RWPE1 (cell line): ENCODE results near the gene C19orf73.
"Not testable (repeated sequence)": the region's sequence is repeated elsewhere in the genome, so short reads cannot be mapped to it uniquely, and the experiment has no call there.

Experiments
- CTCF ChIA-PET: fragments of 350-600 bp; sonication (Branson Sonifier 250); formaldehyde crosslinking; extraction: SDS; loops from one replicate; lab custom pipeline; 2021; lab: Yijun Ruan, JAX
- POLR2A ChIA-PET: fragments of 400-600 bp; formaldehyde crosslinking; extraction: SDS; loops from one replicate; lab custom pipeline; 2020; ENCODE audit warnings: antibody characterized with exemption; ENCODE audit not compliant: low non-redundant PET; lab: Yijun Ruan, JAX
- DNase-seq: peaks from one replicate; pipeline ENCODE4 v3.0.0; 2012; ENCODE audit warnings: low spot score
- H3K27ac ChIP-seq: fragments of 450-650 bp; 2 replicates; pipeline ENCODE4 v1.5.1; 2017
- TF ChIP-seq, protein P1 (sequence below): fragments of 450-650 bp; conservative IDR thresholded peaks from 2 replicates; pipeline ENCODE4 v1.5.1; 2017; ENCODE audit warnings: low read depth, mild to moderate bottlenecking

The C19orf73 gene

GRCh38 chr19:49150106-49150943, 31.4 kb upstream of the C19orf73 start:
- POLR2A ChIA-PET: interaction anchor here (0.6 kb wide), 1 partner anchor 9 kb away, joined by 3 read pairs; no protein-coding TSS in a partner anchor

DNA sequence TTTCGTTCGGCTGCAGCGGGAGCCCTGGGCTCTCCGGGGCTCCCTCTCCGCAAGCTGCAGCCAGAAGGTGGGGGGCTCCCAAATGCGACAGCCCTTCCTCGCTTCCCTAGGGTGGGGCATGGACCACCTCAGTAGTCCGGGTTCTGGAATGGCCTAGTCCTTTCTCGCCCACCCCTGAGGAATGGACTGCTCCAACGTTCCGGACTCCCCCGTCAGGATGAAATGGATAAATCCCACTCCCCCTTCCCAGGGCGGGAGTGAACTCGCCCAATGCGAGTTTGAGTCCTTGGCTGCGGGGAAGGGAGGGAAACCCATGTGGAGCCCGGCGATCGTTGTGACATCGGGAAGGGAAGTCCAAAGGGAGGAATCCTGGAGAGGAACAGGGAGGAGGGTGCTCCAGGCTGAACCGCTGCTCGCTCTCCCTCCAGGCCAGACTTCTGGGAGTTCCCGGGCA, 30.7 kb upstream of the C19orf73 start:
- CTCF ChIA-PET: interaction anchor here (0.6 to 3.7 kb wide), 2 partner anchors 52 to 62 kb away, joined by 4 to 14 read pairs; no protein-coding TSS in a partner anchor
- H3K27ac ChIP-seq: peak overlapping the region; percentile 87
- peak; percentile 87 for DNase-seq
- POLR2A ChIA-PET: interaction anchor here (0.8 kb wide), 1 partner anchor 23 kb away, joined by 8 read pairs; no protein-coding TSS in a partner anchor
- TF ChIP-seq, protein P1, sequence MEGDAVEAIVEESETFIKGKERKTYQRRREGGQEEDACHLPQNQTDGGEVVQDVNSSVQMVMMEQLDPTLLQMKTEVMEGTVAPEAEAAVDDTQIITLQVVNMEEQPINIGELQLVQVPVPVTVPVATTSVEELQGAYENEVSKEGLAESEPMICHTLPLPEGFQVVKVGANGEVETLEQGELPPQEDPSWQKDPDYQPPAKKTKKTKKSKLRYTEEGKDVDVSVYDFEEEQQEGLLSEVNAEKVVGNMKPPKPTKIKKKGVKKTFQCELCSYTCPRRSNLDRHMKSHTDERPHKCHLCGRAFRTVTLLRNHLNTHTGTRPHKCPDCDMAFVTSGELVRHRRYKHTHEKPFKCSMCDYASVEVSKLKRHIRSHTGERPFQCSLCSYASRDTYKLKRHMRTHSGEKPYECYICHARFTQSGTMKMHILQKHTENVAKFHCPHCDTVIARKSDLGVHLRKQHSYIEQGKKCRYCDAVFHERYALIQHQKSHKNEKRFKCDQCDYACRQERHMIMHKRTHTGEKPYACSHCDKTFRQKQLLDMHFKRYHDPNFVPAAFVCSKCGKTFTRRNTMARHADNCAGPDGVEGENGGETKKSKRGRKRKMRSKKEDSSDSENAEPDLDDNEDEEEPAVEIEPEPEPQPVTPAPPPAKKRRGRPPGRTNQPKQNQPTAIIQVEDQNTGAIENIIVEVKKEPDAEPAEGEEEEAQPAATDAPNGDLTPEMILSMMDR: no peak

More at GRCh38 chr19:49150106-49150943, 31.4 kb upstream of the C19orf73 start:
- TF ChIP-seq, protein P1: no peak
- peak; percentile 84 for DNase-seq
- peak overlapping the region; percentile 87 for H3K27ac ChIP-seq
- CTCF ChIA-PET: interaction anchor here (0.6 to 1.3 kb wide), 2 partner anchors 31 to 49 kb away, joined by 4 to 6 read pairs; no protein-coding TSS in a partner anchor

DNA sequence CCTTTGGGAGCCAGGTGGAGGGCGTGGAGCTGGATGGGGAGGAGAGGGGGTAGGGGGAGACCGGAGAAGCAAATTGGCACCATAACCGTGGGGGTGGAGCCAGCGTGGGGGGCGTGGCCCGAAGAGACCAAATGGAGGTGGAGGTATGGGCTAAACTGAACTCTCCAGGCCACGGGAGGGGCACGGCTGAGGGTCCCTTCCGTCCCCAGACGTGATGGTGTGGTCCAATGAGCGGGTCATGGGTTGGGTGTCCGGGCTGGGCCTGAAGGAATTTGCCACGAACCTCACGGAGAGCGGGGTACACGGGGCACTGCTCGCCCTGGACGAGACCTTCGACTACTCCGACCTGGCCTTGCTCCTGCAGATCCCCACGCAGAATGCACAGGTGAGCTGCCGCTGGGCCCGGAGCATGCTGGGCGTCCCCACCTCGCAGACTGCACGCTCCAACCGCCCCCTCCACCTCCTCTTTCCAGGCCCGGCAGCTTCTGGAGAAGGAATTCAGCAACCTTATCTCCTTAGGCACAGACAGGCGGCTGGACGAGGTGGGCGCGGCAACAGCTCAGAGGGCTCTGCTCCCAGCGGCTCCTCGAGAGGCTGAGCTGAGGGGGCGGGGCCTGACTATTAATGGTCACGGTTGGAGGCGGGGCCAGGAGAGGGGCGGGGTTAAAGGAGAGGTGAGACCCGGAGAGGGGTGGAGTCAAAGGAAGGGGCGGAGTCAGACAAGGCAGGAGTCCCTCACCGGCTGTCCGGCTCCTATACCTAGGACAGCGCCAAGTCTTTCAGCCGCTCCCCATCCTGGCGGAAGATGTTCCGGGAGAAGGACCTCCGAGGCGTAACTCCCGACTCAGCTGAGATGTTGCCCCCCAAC, 30.1 kb upstream of the C19orf73 start:
- CTCF ChIA-PET: interaction anchor here (0.6 to 3.7 kb wide), 3 partner anchors 20 to 61 kb away, joined by 4 to 14 read pairs (median 5); no protein-coding TSS in a partner anchor
- POLR2A ChIA-PET: interaction anchor here (0.8 kb wide), 1 partner anchor 22 kb away, joined by 8 read pairs; no protein-coding TSS in a partner anchor
- H3K27ac ChIP-seq: peak overlapping the region; percentile 87
- DNase-seq: peak; percentile 99
- TF ChIP-seq, protein P1: no peak

- TF ChIP-seq, protein P1: no peak
- no peak for DNase-seq
- ChIA-PET POLR2A (no interaction called here), CTCF (interaction anchor here (0.6 to 3.7 kb wide), 2 partner anchors 19 to 50 kb away, joined by 5 to 14 read pairs; no protein-coding TSS in a partner anchor)
- no peak overlapping the region for H3K27ac ChIP-seq
Measured at GRCh38 chr19:49148044-49148682, 29.2 kb upstream of the C19orf73 start.

- CTCF ChIA-PET: interaction anchor here (0.6 to 3.7 kb wide), 3 partner anchors 11 to 434 kb away, joined by 3 to 14 read pairs (median 3); partner anchors contain the start of gene NOSIP
- DNase-seq, POLR2A ChIA-PET: not testable (repeated sequence)
- peak overlapping the region; percentile 7; the same call in 1 of the 2 replicates for H3K27ac ChIP-seq
Measured at GRCh38 chr19:49146408-49146770, 27.4 kb upstream of the C19orf73 start.

GRCh38 chr19:49145573-49146407, 26.8 kb upstream of the C19orf73 start:
- DNase-seq: peak; percentile 31
- POLR2A ChIA-PET: no interaction called here
- no peak overlapping the region for H3K27ac ChIP-seq
- TF ChIP-seq, protein P1: peak; percentile 69
- CTCF ChIA-PET: interaction anchor here (0.6 to 3.7 kb wide), 3 partner anchors 10 to 435 kb away, joined by 3 to 14 read pairs (median 3); partner anchors contain the start of gene NOSIP
